ENCODE measurements around the gene ITGB1. TPM values are rescaled to one million over a fixed set of nuclear protein-coding genes. Genes with fewer than 3 reads are reported as not detected.

ITGB1 gene
- total and polyA plus RNA-seq, 9 of the 15 experiments (the other 6 are each of a cell fraction or from before 2014, with no cell fraction given), result 40.2 to 194 (median 155) TPM

- no peak for TF ChIP-seq NFIX (CRISPR knock-in tag; IDR thresholded peaks at IDR 0.05; ENCODE audit: low read depth)
- no peak for TF ChIP-seq ZNF354B (CRISPR knock-in tag; IDR thresholded peaks at IDR 0.05)
- TF ChIP-seq POLR2B (IDR thresholded peaks at IDR 0.05; ENCODE audit: low read depth, partially characterized antibody), result no peak
- no peak for TF ChIP-seq NFYB (IDR thresholded peaks at IDR 0.05; ENCODE audit: extremely low read depth, insufficient read length)
- no peak for TF ChIP-seq TEAD1 (CRISPR knock-in tag; IDR thresholded peaks at IDR 0.05)
- TF ChIP-seq GABPB2 (CRISPR knock-in tag; conservative IDR thresholded peaks at IDR 0.05), result no peak
- TF ChIP-seq MEF2A (IDR thresholded peaks at IDR 0.05; ENCODE audit: control insufficient read depth, low read depth, low read length), result no peak
- TF ChIP-seq TCF7L2 (IDR thresholded peaks at IDR 0.05; ENCODE audit: low read depth, low read length), result no peak
- TF ChIP-seq ZHX1 (conservative IDR thresholded peaks at IDR 0.05; ENCODE audit: low read length), result no peak
- TF ChIP-seq HNRNPH1 (optimal IDR thresholded peaks at IDR 0.05; ENCODE audit: low read depth, low read length), result no peak
- no peak for TF ChIP-seq CREB3 (tag; conservative IDR thresholded peaks at IDR 0.05; ENCODE audit: low read depth)
- TF ChIP-seq HDGF (IDR thresholded peaks at IDR 0.05), result no peak
- TF ChIP-seq EWSR1 (IDR thresholded peaks at IDR 0.05; ENCODE audit: borderline replicate concordance, low read depth, partially characterized antibody), result no peak
- TF ChIP-seq GABPA (tag; conservative IDR thresholded peaks at IDR 0.05; ENCODE audit: low read depth), result no peak
- no peak for TF ChIP-seq HMG20A (CRISPR knock-in tag; conservative IDR thresholded peaks at IDR 0.05)
- TF ChIP-seq STAT5A (IDR thresholded peaks at IDR 0.05; ENCODE audit: borderline replicate concordance, low read length), result peak; percentile 71
- TF ChIP-seq TBL1XR1 (IDR thresholded peaks at IDR 0.05; ENCODE audit: low read length in 2 of 2), result peak in 1 of 2 experiments; percentile 74; a peak in 2 of 4 replicates
- TF ChIP-seq ZBTB2 (IDR thresholded peaks at IDR 0.05), result peak; percentile 54; the same call in 1 of the 2 replicates
- TF ChIP-seq POLR2H (tag; IDR thresholded peaks at IDR 0.05; ENCODE audit: low read depth), result no peak
- TF ChIP-seq CTCF (IDR thresholded peaks at IDR 0.05 in 2 of 3, conservative IDR thresholded peaks at IDR 0.05 in 1 of 3; ENCODE audit: insufficient read depth in 2 of 3, low read depth in 1 of 3, low read length in 3 of 3), result no peak
- peak; percentile 75 for TF ChIP-seq TEAD4 (IDR thresholded peaks at IDR 0.05; ENCODE audit: low read length)
- no peak for TF ChIP-seq TEAD4 (CRISPR knock-in tag; IDR thresholded peaks at IDR 0.05; ENCODE audit: borderline replicate concordance)
Observed at GRCh38 chr10:32971536-32972091, 13.6 kb upstream of the ITGB1 start (continued).
